ENCODE measurements around the gene ZKSCAN1. TPM values are rescaled to one million over a fixed set of nuclear protein-coding genes. Genes with fewer than 3 reads are reported as not detected.

The ZKSCAN1 gene
- total RNA-seq, 1 experiment from 2014 or later, result 29.8 TPM

DNA sequence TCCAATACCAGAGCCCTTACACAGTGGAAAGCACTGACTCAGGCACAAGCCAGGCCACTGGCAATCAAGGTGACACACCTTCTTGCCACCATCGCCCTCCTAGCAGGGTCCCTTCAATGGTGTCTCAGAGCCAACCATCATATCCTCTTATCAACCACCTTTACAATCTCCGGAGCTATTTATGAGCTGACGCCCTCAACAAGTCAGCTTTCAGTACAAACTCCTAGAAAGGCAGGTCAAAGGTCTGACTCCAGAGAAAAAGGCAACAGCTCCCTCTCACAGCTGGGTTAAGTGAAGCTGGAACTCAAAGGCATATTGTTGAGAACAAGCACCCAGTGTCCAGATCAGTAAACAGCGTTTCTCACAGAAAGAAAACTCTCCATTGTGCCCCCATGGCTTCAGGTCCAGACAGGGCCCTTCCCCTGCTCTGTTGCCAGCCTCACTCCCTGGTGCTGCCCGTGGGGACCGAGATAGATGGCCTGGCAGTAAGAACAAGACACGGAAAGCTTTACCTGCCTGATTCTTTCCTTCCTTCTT is 63.7 kb downstream of the ZKSCAN1 start:
- DNase-seq, result no peak
- H3K4me1 ChIP-seq (ENCODE audit: insufficient read depth, low read length), result peaks cover 3% of the 10 kb centered on the region; the same call in 1 of the 2 replicates
- H2BK12ac ChIP-seq (ENCODE audit: insufficient read length, low read depth, low read length), result no peak overlapping the region
- H2BK120ac ChIP-seq (ENCODE audit: low read depth, low read length, poor library complexity, severe bottlenecking), result no peak overlapping the region
- H3K27ac Mint-ChIP-seq, result peak overlapping the region in 1 of 3 experiments; percentile 15; a peak in 1 of 7 replicates
- H3K27me3 Mint-ChIP-seq (ENCODE audit: low read depth), result no peaks in the 10 kb centered on the region; the same call in 1 of the 2 replicates
- H3K27me3 ChIP-seq (ENCODE audit: insufficient read depth, low read length), result no peaks in the 10 kb centered on the region
- H2BK15ac ChIP-seq (ENCODE audit: low read depth, low read length), result no peak overlapping the region
- peak overlapping the region; percentile 91 to 98 for H3K4me3 Mint-ChIP-seq
- peaks cover 32% of the 10 kb centered on the region for H3K79me2 ChIP-seq (ENCODE audit: insufficient read depth, low read length)
- no peak overlapping the region for H2AFZ ChIP-seq (ENCODE audit: low read length)
- H4K5ac ChIP-seq (ENCODE audit: insufficient read length, low read depth, low read length), result no peak overlapping the region
- H3K23me2 ChIP-seq (ENCODE audit: insufficient read length, low read depth, low read length, poor library complexity, severe bottlenecking), result peaks cover 6% of the 10 kb centered on the region
- peaks cover 29 to 55% of the 10 kb centered on the region in 2 experiments for H3K9me3 Mint-ChIP-seq
- H4K8ac ChIP-seq (replicated peaks; ENCODE audit: insufficient read length, low read depth, low read length), result no peak overlapping the region
- H3K4me1 Mint-ChIP-seq, result peaks cover 12 to 27% of the 10 kb centered on the region in 2 experiments
- H2BK20ac ChIP-seq (ENCODE audit: low read depth, low read length, poor library complexity, severe bottlenecking), result no peak overlapping the region
- no peaks in the 10 kb centered on the region for H3K79me1 ChIP-seq (ENCODE audit: insufficient read depth, low read depth, low read length, poor library complexity, severe bottlenecking)
- no peak overlapping the region for H4K91ac ChIP-seq (ENCODE audit: insufficient read length, low read depth, low read length)
- no peak overlapping the region for H3K56ac ChIP-seq (ENCODE audit: insufficient read length, low read depth, low read length)
- H4K20me1 ChIP-seq (ENCODE audit: control insufficient read depth, insufficient read depth, insufficient read length), result no peaks in the 10 kb centered on the region
- H2BK5ac ChIP-seq (ENCODE audit: insufficient read length, low read length), result no peak overlapping the region
- H3K27ac ChIP-seq (ENCODE audit: insufficient read length, low read depth, low read length), result no peak overlapping the region
- H3K9ac ChIP-seq (ENCODE audit: extremely low read depth, insufficient read length, low read length), result no peak overlapping the region
- no peak overlapping the region for H3K23ac ChIP-seq (ENCODE audit: insufficient read length, low read depth, low read length)
- no peak overlapping the region for H2AK5ac ChIP-seq (ENCODE audit: insufficient read length, low read length)
- H3K14ac ChIP-seq (ENCODE audit: insufficient read depth, low read length), result no peak overlapping the region
- no peak overlapping the region for H3T11ph ChIP-seq (ENCODE audit: low read length)
- no peak overlapping the region for H3K18ac ChIP-seq (ENCODE audit: insufficient read length, low read depth, low read length)
- H3K9me3 ChIP-seq (ENCODE audit: control insufficient read depth, low read depth, low read length), result peaks cover 15% of the 10 kb centered on the region
- WGBS (ENCODE audit: extremely low coverage, insufficient read length, low lambda C conversion rate), result no CpG with 5 or more reads among the region's 7 CpGs
- no peak overlapping the region for H3K4ac ChIP-seq (ENCODE audit: low read depth, low read length)
- H3K4me2 ChIP-seq (ENCODE audit: insufficient read depth, insufficient read length, low read length), result no peak overlapping the region
- TF ChIP-seq, protein P1, sequence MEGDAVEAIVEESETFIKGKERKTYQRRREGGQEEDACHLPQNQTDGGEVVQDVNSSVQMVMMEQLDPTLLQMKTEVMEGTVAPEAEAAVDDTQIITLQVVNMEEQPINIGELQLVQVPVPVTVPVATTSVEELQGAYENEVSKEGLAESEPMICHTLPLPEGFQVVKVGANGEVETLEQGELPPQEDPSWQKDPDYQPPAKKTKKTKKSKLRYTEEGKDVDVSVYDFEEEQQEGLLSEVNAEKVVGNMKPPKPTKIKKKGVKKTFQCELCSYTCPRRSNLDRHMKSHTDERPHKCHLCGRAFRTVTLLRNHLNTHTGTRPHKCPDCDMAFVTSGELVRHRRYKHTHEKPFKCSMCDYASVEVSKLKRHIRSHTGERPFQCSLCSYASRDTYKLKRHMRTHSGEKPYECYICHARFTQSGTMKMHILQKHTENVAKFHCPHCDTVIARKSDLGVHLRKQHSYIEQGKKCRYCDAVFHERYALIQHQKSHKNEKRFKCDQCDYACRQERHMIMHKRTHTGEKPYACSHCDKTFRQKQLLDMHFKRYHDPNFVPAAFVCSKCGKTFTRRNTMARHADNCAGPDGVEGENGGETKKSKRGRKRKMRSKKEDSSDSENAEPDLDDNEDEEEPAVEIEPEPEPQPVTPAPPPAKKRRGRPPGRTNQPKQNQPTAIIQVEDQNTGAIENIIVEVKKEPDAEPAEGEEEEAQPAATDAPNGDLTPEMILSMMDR (conservative IDR thresholded peaks at IDR 0.05), result no peak
- H3K36me3 Mint-ChIP-seq (ENCODE audit: insufficient read depth in 1 of 3, low read depth in 3 of 3), result peaks cover 66 to 67% (median 67%) of the 10 kb centered on the region in 3 experiments

Measured in H9 (cell line).